Panc1 (cell line): ENCODE data around the gene HES4. TPM values are rescaled to one million over a fixed set of nuclear protein-coding genes. Genes with fewer than 3 reads are reported as not detected.

Experiments
- ATAC-seq: fragments of 200-7000 bp; cut with Tn5 transposase; 2 replicates; pipeline ENCODE4 v1.9.1; 2020; ENCODE audit warnings: mild to moderate bottlenecking, moderate library complexity
- BruUV-seq: library from RNA; stranded (reverse); fragments of 400-500 nt; replicated peaks from 2 replicates; lab custom pipeline; 2021; lab: Mats Ljungman, UMichigan
- CTCF ChIA-PET: fragments of 300-600 bp; sonication (Branson Sonifier 250); formaldehyde crosslinking; loops from one replicate; lab custom pipeline; 2022; ENCODE audit warnings: antibody characterized with exemption; lab: Charles Lee
- POLR2A ChIA-PET: fragments of 300-600 bp; sonication (Branson Sonifier 250); formaldehyde crosslinking; loops from one replicate; lab custom pipeline; 2022; ENCODE audit warnings: antibody characterized with exemption; lab: Charles Lee
- DNase-seq: peaks from one replicate; pipeline ENCODE4 v3.0.0-alpha.2; 2010; ENCODE audit warnings: low read depth, low spot score
- H3K27ac ChIP-seq: 2 replicates; pipeline ENCODE4 v1.5.1; 2011; ENCODE audit warnings: mild to moderate bottlenecking, low read length, inconsistent platforms
- H3K27me3 ChIP-seq: fragments of 200-500 bp; sonication (Bioruptor generic); 2 replicates; pipeline ENCODE4 v1.6.0; 2014; ENCODE audit warnings: low read length, inconsistent platforms; ENCODE audit not compliant: control insufficient read depth, insufficient read depth
- H3K36me3 ChIP-seq: fragments of 200-500 bp; sonication (Bioruptor generic); 2 replicates; pipeline ENCODE4 v1.5.1; 2014; ENCODE audit warnings: inconsistent platforms, mild to moderate bottlenecking, low read length, moderate library complexity; ENCODE audit not compliant: control insufficient read depth, insufficient read depth
- H3K4me1 ChIP-seq: 2 replicates; pipeline ENCODE4 v1.5.1; 2011; ENCODE audit warnings: inconsistent platforms, mild to moderate bottlenecking, low read length, moderate library complexity; ENCODE audit not compliant: control insufficient read depth, insufficient read depth
- H3K4me3 ChIP-seq, 2 experiments: 2 replicates each; pipeline ENCODE4 v1.5.1; 2011 to 2012; ENCODE audit warnings: low read depth in 2 of 2, low read length in 2 of 2, mild to moderate bottlenecking in 2 of 2, inconsistent platforms in 1 of 2, moderate library complexity in 1 of 2
- H3K9me3 ChIP-seq: fragments of 200-500 bp; sonication (Bioruptor generic); 2 replicates; pipeline ENCODE4 v1.5.1; 2014; ENCODE audit warnings: low read depth, mild to moderate bottlenecking, inconsistent platforms, low read length, moderate library complexity; ENCODE audit not compliant: control insufficient read depth, insufficient read depth
- POLR2AphosphoS5 ChIP-seq: IDR thresholded peaks from 2 replicates; pipeline ENCODE4 v1.6.1; 2012; ENCODE audit warnings: mild to moderate bottlenecking, low read depth, low read length, moderate library complexity
- SIN3A ChIP-seq: IDR thresholded peaks from 2 replicates; pipeline ENCODE4 v1.6.1; 2012; ENCODE audit warnings: low read depth, mild to moderate bottlenecking, low read length, moderate library complexity, borderline replicate concordance; ENCODE audit not compliant: insufficient read depth
- TCF7L2 ChIP-seq: IDR thresholded peaks from 2 replicates; pipeline ENCODE4 v1.6.1; 2011; ENCODE audit warnings: mild to moderate bottlenecking, low read depth, low read length, inconsistent platforms
- in situ Hi-C: cut with HindIII; loops from 2 replicates; pipeline ENCODE4 v1.10.0; 2016; ENCODE audit warnings: low sequenced_read_pairs, low pct_unique_long_range_greater_than_20kb
- intact Hi-C: fragments of 100-400 bp; cut with micrococcal nuclease; formaldehyde crosslinking; loops from one replicate; pipeline ENCODE4 v1.10.0; 2022; ENCODE audit not compliant: unreplicated experiment
- total RNA-seq: library from RNA; stranded (reverse); gene quantifications from one replicate; pipeline ENCODE4 v1.2.1, GENCODE V29; 2021; ENCODE audit not compliant: unreplicated experiment
- TF ChIP-seq, protein P1 (sequence below): fragments of 450-650 bp; IDR thresholded peaks from 2 replicates; pipeline ENCODE4 v1.5.1; 2017; ENCODE audit warnings: mild to moderate bottlenecking
- TF ChIP-seq, protein P2 (sequence below), 2 experiments: IDR thresholded peaks; 2 replicates each; pipeline ENCODE4 v1.6.1; 2011 to 2012; ENCODE audit warnings: low read depth in 2 of 2, control low read depth in 1 of 2, low read length in 1 of 2, mild to moderate bottlenecking in 1 of 2, moderate library complexity in 1 of 2; ENCODE audit not compliant: insufficient read depth in 1 of 2

The HES4 gene
- total RNA-seq, 1 experiment from 2014 or later: 74.2 TPM

DNA sequence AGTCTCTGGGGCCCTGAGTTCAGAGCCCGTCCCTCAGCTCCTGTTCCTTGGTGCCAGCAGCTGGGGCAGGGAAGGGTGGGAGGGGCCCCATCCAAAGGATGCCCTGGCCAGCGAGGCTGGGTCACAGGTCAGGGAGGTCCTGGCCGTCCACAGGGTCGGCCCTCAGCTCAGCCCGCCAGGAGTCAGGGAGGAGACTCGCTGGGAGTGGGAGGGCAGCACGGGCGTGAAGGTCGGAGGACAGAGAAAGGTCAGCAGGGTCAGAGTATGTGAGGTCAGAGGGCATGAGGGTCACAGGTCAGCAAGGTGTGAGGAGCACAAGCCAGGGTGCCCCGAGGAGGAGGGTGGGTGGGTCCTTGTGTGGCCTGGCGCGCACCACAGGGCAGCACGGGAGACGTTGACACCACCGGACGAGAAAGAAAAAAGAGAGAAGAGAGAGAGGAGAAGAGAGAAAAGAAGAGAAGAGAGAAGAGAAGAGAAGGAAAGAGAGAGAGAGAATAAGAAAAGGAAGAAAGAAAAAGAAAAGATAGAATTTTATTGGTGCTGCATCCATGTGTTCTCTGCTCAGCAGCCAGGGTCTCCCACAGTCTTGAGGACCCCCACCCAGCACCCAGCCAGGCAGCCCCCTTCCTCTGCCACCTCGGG is 25.1 kb downstream of the HES4 start:
- no peaks in the 10 kb centered on the region for H3K9me3 ChIP-seq
- TSS peak; percentile 86 for BruUV-seq
- no peak overlapping the region for H3K27ac ChIP-seq
- no peak overlapping the region for H3K4me3 ChIP-seq
- in situ Hi-C loops: no loop called here
- intact Hi-C loops: no loop called here
- ChIA-PET POLR2A (interaction anchor here (0.6 kb wide), 1 partner anchor 39 kb away, joined by 3 read pairs; the partner anchor contains the start of gene ISG15), CTCF (interaction anchor here (0.5 kb wide), 1 partner anchor 94 kb away, joined by 3 read pairs; no protein-coding TSS in a partner anchor)
- DNase-seq: no peak
- 0 out of 2 replicates have a peak, but pooled peaks cover 4% of the 10 kb centered on the region for H3K4me1 ChIP-seq
- ATAC-seq: no peak
- TF ChIP-seq POLR2AphosphoS5 (no peak), TCF7L2 (no peak), SIN3A (no peak)
- TF ChIP-seq, protein P1, sequence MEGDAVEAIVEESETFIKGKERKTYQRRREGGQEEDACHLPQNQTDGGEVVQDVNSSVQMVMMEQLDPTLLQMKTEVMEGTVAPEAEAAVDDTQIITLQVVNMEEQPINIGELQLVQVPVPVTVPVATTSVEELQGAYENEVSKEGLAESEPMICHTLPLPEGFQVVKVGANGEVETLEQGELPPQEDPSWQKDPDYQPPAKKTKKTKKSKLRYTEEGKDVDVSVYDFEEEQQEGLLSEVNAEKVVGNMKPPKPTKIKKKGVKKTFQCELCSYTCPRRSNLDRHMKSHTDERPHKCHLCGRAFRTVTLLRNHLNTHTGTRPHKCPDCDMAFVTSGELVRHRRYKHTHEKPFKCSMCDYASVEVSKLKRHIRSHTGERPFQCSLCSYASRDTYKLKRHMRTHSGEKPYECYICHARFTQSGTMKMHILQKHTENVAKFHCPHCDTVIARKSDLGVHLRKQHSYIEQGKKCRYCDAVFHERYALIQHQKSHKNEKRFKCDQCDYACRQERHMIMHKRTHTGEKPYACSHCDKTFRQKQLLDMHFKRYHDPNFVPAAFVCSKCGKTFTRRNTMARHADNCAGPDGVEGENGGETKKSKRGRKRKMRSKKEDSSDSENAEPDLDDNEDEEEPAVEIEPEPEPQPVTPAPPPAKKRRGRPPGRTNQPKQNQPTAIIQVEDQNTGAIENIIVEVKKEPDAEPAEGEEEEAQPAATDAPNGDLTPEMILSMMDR: no peak
- TF ChIP-seq, protein P2, sequence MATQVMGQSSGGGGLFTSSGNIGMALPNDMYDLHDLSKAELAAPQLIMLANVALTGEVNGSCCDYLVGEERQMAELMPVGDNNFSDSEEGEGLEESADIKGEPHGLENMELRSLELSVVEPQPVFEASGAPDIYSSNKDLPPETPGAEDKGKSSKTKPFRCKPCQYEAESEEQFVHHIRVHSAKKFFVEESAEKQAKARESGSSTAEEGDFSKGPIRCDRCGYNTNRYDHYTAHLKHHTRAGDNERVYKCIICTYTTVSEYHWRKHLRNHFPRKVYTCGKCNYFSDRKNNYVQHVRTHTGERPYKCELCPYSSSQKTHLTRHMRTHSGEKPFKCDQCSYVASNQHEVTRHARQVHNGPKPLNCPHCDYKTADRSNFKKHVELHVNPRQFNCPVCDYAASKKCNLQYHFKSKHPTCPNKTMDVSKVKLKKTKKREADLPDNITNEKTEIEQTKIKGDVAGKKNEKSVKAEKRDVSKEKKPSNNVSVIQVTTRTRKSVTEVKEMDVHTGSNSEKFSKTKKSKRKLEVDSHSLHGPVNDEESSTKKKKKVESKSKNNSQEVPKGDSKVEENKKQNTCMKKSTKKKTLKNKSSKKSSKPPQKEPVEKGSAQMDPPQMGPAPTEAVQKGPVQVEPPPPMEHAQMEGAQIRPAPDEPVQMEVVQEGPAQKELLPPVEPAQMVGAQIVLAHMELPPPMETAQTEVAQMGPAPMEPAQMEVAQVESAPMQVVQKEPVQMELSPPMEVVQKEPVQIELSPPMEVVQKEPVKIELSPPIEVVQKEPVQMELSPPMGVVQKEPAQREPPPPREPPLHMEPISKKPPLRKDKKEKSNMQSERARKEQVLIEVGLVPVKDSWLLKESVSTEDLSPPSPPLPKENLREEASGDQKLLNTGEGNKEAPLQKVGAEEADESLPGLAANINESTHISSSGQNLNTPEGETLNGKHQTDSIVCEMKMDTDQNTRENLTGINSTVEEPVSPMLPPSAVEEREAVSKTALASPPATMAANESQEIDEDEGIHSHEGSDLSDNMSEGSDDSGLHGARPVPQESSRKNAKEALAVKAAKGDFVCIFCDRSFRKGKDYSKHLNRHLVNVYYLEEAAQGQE (IDR thresholded peaks at IDR 0.05; ENCODE audit: insufficient read depth in 1 of 2, low read depth in 2 of 2, low read length in 1 of 2): no peak
- no peaks in the 10 kb centered on the region for H3K27me3 ChIP-seq
- no peaks in the 10 kb centered on the region for H3K36me3 ChIP-seq

DNA sequence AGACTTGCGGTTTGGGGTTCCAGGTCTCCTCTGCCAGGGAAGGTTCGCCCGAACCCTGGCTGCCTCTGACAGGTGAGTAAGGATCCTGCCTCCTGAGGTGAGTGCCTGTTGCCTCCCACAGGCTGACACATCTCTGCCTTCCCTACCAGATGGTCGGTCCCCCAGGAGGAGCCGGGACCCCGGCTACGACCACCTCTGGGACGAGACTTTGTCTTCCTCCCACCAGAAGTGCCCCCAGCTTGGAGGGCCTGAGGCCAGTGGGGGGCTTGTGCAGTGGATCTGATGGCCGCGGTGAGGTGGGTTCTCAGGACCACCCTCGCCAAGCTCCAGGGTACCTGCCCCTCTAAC is 25.6 kb downstream of the HES4 start:
- no peaks in the 10 kb centered on the region for H3K36me3 ChIP-seq
- BruUV-seq: no TSS peak
- no peak overlapping the region for H3K4me3 ChIP-seq
- ATAC-seq (no peak), DNase-seq (no peak)
- in situ Hi-C loops: no loop called here
- 0 out of 2 replicates have a peak, but pooled peaks cover 4% of the 10 kb centered on the region for H3K4me1 ChIP-seq
- TF ChIP-seq SIN3A (no peak), TCF7L2 (no peak)
- TF ChIP-seq, protein P1: no peak
- ChIA-PET CTCF (no interaction called here), POLR2A (interaction anchor here (0.6 kb wide), 1 partner anchor 39 kb away, joined by 3 read pairs; the partner anchor contains the start of gene ISG15)
- intact Hi-C loops: no loop called here
- no peaks in the 10 kb centered on the region for H3K9me3 ChIP-seq
- H3K27ac ChIP-seq: no peak overlapping the region
- no peaks in the 10 kb centered on the region for H3K27me3 ChIP-seq
